IMR-90 (cell line): ENCODE data around the gene SHISA2.

Experiments used
- CEBPB ChIP-seq: IDR thresholded peaks from 2 replicates; pipeline ENCODE4 v1.6.1; 2012; ENCODE audit warnings: low read depth, low read length, improper control_type of control experiment
- CHD1 ChIP-seq: IDR thresholded peaks from 2 replicates; pipeline ENCODE4 v1.6.1; 2012; ENCODE audit warnings: low read depth, low read length, improper control_type of control experiment
- FOS ChIP-seq: fragments of 150-350 bp; IDR thresholded peaks from 2 replicates; pipeline ENCODE4 v1.6.1; 2016; ENCODE audit warnings: low read depth, low read length
- MAZ ChIP-seq: IDR thresholded peaks from 2 replicates; pipeline ENCODE4 v1.6.1; 2012; ENCODE audit warnings: low read depth, mild to moderate bottlenecking, low read length, improper control_type of control experiment, moderate library complexity, borderline replicate concordance
- MXI1 ChIP-seq: IDR thresholded peaks from 2 replicates; pipeline ENCODE4 v1.6.1; 2012; ENCODE audit warnings: low read depth, mild to moderate bottlenecking, low read length, moderate library complexity, borderline replicate concordance
- NFE2L2 ChIP-seq: fragments of 150-350 bp; IDR thresholded peaks from 2 replicates; pipeline ENCODE4 v1.6.1; 2016; ENCODE audit warnings: low read depth, mild to moderate bottlenecking, low read length
- POLR2A ChIP-seq: IDR thresholded peaks from 2 replicates; pipeline ENCODE4 v1.6.1; 2012; ENCODE audit warnings: mild to moderate bottlenecking, low read depth, low read length
- RAD21 ChIP-seq: IDR thresholded peaks from 2 replicates; pipeline ENCODE4 v1.6.1; 2012; ENCODE audit warnings: low read length, improper control_type of control experiment
- RCOR1 ChIP-seq: IDR thresholded peaks from 2 replicates; pipeline ENCODE4 v1.6.1; 2012; ENCODE audit warnings: mild to moderate bottlenecking, low read length, improper control_type of control experiment; ENCODE audit not compliant: insufficient replicate concordance
- RFX5 ChIP-seq: IDR thresholded peaks from 2 replicates; pipeline ENCODE4 v1.8.0; 2012; ENCODE audit warnings: low read depth, mild to moderate bottlenecking, low read length, moderate library complexity
- SMC3 ChIP-seq: fragments of 150-350 bp; IDR thresholded peaks from 2 replicates; pipeline ENCODE4 v1.6.1; 2016; ENCODE audit warnings: low read depth, mild to moderate bottlenecking, antibody characterized with exemption, low read length, moderate library complexity
- USF2 ChIP-seq: fragments of 150-350 bp; IDR thresholded peaks from 2 replicates; pipeline ENCODE4 v1.6.1; 2017; ENCODE audit warnings: mild to moderate bottlenecking, antibody characterized with exemption, low read length, low read depth
- TF ChIP-seq, protein P1 (sequence below): conservative IDR thresholded peaks from 2 replicates; pipeline ENCODE4 v1.5.1; 2012; ENCODE audit warnings: mild to moderate bottlenecking, low read depth, low read length, improper control_type of control experiment
- TF ChIP-seq, protein P2 (sequence below): fragments of 150-350 bp; IDR thresholded peaks from 2 replicates; pipeline ENCODE4 v1.6.1; 2016; ENCODE audit warnings: low read depth, mild to moderate bottlenecking, low read length, moderate library complexity, borderline replicate concordance

DNA sequence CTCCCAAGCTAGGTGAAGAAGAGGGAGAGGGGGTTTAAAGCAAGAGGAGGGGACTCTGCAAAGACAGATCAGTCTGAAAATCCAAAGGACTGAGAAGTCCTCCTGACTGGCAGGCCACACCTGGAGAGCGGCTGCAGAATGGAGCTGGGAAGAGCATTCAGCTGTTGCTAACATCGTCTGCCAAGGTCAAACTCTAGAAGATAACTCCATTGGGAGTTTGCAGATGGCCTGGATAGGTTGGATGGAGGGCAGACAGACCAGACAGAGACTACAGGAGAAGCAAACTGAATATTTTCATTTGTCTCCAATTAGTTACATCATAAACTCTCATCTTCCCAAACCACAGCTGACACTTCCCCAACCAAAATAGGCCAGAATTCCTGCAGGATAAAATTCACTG, 19.9 kb upstream of the SHISA2 start:
- TF ChIP-seq, protein P1, sequence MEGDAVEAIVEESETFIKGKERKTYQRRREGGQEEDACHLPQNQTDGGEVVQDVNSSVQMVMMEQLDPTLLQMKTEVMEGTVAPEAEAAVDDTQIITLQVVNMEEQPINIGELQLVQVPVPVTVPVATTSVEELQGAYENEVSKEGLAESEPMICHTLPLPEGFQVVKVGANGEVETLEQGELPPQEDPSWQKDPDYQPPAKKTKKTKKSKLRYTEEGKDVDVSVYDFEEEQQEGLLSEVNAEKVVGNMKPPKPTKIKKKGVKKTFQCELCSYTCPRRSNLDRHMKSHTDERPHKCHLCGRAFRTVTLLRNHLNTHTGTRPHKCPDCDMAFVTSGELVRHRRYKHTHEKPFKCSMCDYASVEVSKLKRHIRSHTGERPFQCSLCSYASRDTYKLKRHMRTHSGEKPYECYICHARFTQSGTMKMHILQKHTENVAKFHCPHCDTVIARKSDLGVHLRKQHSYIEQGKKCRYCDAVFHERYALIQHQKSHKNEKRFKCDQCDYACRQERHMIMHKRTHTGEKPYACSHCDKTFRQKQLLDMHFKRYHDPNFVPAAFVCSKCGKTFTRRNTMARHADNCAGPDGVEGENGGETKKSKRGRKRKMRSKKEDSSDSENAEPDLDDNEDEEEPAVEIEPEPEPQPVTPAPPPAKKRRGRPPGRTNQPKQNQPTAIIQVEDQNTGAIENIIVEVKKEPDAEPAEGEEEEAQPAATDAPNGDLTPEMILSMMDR = no peak
- no peak for TF ChIP-seq MAZ
- TF ChIP-seq RAD21 = no peak
- no peak for TF ChIP-seq POLR2A
- no peak for TF ChIP-seq USF2
- TF ChIP-seq CEBPB = no peak
- TF ChIP-seq NFE2L2 = no peak
- TF ChIP-seq MXI1 = no peak
- TF ChIP-seq RFX5 = no peak
- TF ChIP-seq SMC3 = no peak
- TF ChIP-seq RCOR1 = no peak
- TF ChIP-seq, protein P2, sequence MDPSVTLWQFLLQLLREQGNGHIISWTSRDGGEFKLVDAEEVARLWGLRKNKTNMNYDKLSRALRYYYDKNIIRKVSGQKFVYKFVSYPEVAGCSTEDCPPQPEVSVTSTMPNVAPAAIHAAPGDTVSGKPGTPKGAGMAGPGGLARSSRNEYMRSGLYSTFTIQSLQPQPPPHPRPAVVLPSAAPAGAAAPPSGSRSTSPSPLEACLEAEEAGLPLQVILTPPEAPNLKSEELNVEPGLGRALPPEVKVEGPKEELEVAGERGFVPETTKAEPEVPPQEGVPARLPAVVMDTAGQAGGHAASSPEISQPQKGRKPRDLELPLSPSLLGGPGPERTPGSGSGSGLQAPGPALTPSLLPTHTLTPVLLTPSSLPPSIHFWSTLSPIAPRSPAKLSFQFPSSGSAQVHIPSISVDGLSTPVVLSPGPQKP = no peak
- TF ChIP-seq FOS = no peak
- TF ChIP-seq CHD1 = no peak
